Stomach smooth muscle (tissue), 2 donors: ENCODE results near the gene CACNA2D1.

ENCODE experiments used
- H3K27ac ChIP-seq: one replicate; pipeline ENCODE4 v1.7.0; 2013; ENCODE audit warnings: mild to moderate bottlenecking, low read length, inconsistent platforms
- H3K27me3 ChIP-seq, 2 donors: one replicate each; pipeline ENCODE4 v1.7.0; 2013; ENCODE audit warnings: low read length in 2 of 2; ENCODE audit not compliant: insufficient read depth in 2 of 2, control insufficient read depth in 1 of 2
- H3K36me3 ChIP-seq, 2 donors: one replicate each; pipeline ENCODE4 v1.7.0; 2013; ENCODE audit warnings: low read length in 2 of 2; ENCODE audit not compliant: control insufficient read depth in 2 of 2, insufficient read depth in 2 of 2
- H3K4me1 ChIP-seq: one replicate; pipeline ENCODE4 v1.7.0; 2013; ENCODE audit warnings: low read length; ENCODE audit not compliant: control insufficient read depth, insufficient read depth
- H3K4me3 ChIP-seq, 2 donors: one replicate each; pipeline ENCODE4 v1.7.0; 2013; ENCODE audit warnings: low read length in 2 of 2
- H3K9ac ChIP-seq, 2 donors: one replicate each; pipeline ENCODE4 v1.7.0; 2013; ENCODE audit warnings: low read length in 2 of 2, mild to moderate bottlenecking in 1 of 2
- H3K9me3 ChIP-seq, 2 donors: one replicate each; pipeline ENCODE4 v1.7.0; 2013; ENCODE audit warnings: low read length in 2 of 2; ENCODE audit not compliant: control insufficient read depth in 2 of 2
- donor health status: healthy.
- donor health status: Pancreatic carcinoma.

Gene CACNA2D1

GRCh38 chr7:82087099-82087498 lies 356.5 kb downstream of the CACNA2D1 start:
- H3K9ac ChIP-seq: no peak overlapping the region
- no peaks in the 10 kb centered on the region for H3K36me3 ChIP-seq
- H3K27me3 ChIP-seq: no peaks in the 10 kb centered on the region
- no peaks in the 10 kb centered on the region for H3K4me1 ChIP-seq
- H3K4me3 ChIP-seq: no peak overlapping the region
- H3K9me3 ChIP-seq: no peaks in the 10 kb centered on the region
- no peak overlapping the region for H3K27ac ChIP-seq

- Histone ChIP-seq H3K9ac (no peak overlapping the region), H3K27ac (no peak overlapping the region), H3K4me1 (no peaks in the 10 kb centered on the region), H3K36me3 (no peaks in the 10 kb centered on the region), H3K4me3 (no peak overlapping the region), H3K27me3 (no peaks in the 10 kb centered on the region), H3K9me3 (no peaks in the 10 kb centered on the region)
Measured at GRCh38 chr7:82085116-82085515, 358.5 kb downstream of the CACNA2D1 start.

DNA sequence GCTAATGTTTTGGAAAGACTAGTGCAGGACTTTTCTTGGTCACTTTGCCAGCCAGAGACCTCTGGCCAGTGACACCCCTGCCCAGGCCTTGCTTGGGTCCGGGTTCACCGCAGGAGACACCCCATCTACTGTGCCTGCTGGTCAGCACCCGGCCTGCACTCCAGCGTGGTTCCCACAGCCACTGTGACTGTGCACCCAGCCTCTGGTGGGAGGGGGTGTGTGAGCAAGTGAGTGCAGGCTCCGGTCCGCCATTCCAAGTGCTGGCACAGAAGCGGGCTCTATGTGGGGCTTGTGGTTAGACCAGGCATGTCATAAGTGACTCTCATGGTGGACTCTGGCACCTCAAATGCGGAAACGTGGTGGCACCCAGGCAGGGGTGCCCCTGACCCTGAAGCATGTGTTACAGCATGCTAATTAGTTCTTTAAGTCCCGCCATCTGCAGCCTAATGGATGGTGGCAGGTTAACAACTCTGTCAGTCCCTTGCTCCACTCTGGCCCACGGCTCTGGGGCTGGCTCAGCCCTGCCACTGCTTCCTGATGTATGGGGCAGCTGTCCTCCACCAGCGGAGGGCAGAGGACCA lies 361.8 kb downstream of the CACNA2D1 start:
- H3K9ac ChIP-seq: no peak overlapping the region
- H3K36me3 ChIP-seq: no peaks in the 10 kb centered on the region
- no peaks in the 10 kb centered on the region for H3K9me3 ChIP-seq
- H3K4me1 ChIP-seq: no peaks in the 10 kb centered on the region
- no peak overlapping the region for H3K27ac ChIP-seq
- no peaks in the 10 kb centered on the region for H3K27me3 ChIP-seq
- no peak overlapping the region for H3K4me3 ChIP-seq

- no peaks in the 10 kb centered on the region for H3K27me3 ChIP-seq
- no peaks in the 10 kb centered on the region for H3K9me3 ChIP-seq
- H3K4me3 ChIP-seq: no peak overlapping the region
- no peak overlapping the region for H3K9ac ChIP-seq
- no peak overlapping the region for H3K27ac ChIP-seq
- H3K4me1 ChIP-seq: no peaks in the 10 kb centered on the region
- H3K36me3 ChIP-seq: no peaks in the 10 kb centered on the region
Measured at GRCh38 chr7:82080254-82080927, 363.2 kb downstream of the CACNA2D1 start.

DNA sequence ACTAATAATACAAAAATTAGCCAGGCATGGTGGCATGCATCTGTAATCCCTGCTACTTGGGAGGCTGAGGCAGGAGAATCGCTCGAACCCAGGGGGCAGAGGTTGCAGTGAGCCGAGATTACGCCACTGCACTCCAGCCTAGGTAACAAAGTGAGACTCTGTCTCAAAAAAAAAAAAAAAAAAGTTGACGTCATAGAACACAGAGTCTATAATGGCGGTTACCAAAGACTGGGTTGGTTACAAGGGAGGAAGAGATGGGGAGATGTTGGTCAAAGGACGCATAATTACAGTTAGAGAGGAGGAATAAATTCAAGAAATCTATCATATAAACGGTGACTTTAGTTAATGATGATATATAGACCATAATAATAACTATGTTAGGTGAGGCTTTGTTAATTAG lies 364.1 kb downstream of the CACNA2D1 start:
- no peak overlapping the region for H3K4me3 ChIP-seq
- H3K9me3 ChIP-seq: no peaks in the 10 kb centered on the region
- H3K27ac ChIP-seq: no peak overlapping the region
- H3K9ac ChIP-seq: no peak overlapping the region
- H3K27me3 ChIP-seq: no peaks in the 10 kb centered on the region
- no peaks in the 10 kb centered on the region for H3K4me1 ChIP-seq
- no peaks in the 10 kb centered on the region for H3K36me3 ChIP-seq

GRCh38 chr7:82078807-82079206 lies 364.8 kb downstream of the CACNA2D1 start:
- Histone ChIP-seq H3K9me3 (no peaks in the 10 kb centered on the region), H3K27me3 (no peaks in the 10 kb centered on the region), H3K9ac (no peak overlapping the region)

DNA sequence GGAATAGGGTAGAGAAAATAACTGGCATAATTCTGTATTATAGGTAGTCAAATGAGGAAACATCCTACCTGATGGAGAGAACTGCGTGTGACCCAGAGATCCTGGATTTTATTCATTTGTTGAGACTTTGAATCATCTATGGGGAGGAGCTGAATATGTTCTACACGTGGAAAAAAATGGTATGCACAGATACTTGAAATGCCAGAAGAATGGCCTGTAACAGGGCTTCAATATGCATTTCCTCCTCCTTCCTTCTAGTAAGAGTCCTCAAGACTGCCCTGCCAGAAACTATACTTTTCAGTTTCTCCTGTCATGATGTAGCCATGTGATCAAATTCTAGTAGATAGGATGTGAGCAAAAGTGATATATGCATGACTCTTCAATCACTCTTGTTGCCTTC lies 372.1 kb downstream of the CACNA2D1 start:
- no peaks in the 10 kb centered on the region for H3K9me3 ChIP-seq
- H3K4me1 ChIP-seq: no peaks in the 10 kb centered on the region
- H3K27ac ChIP-seq: no peak overlapping the region
- no peak overlapping the region for H3K4me3 ChIP-seq
- no peaks in the 10 kb centered on the region for H3K36me3 ChIP-seq
- H3K27me3 ChIP-seq: no peaks in the 10 kb centered on the region
- H3K9ac ChIP-seq: no peak overlapping the region

More at GRCh38 chr7:82078807-82079206, 364.8 kb downstream of the CACNA2D1 start:
- Histone ChIP-seq H3K4me3 (no peak overlapping the region), H3K27ac (no peak overlapping the region), H3K36me3 (no peaks in the 10 kb centered on the region), H3K4me1 (no peaks in the 10 kb centered on the region)

GRCh38 chr7:82067628-82068264 lies 375.8 kb downstream of the CACNA2D1 start:
- no peaks in the 10 kb centered on the region for H3K9me3 ChIP-seq
- H3K4me3 ChIP-seq: no peak overlapping the region
- H3K27ac ChIP-seq: no peak overlapping the region
- no peaks in the 10 kb centered on the region for H3K27me3 ChIP-seq
- no peak overlapping the region for H3K9ac ChIP-seq
- H3K4me1 ChIP-seq: no peaks in the 10 kb centered on the region
- H3K36me3 ChIP-seq: peaks cover 0 to 3% of the 10 kb centered on the region in 2 donors

GRCh38 chr7:82057476-82057875 lies 386.1 kb downstream of the CACNA2D1 start:
- H3K4me1 ChIP-seq: no peaks in the 10 kb centered on the region
- H3K4me3 ChIP-seq: no peak overlapping the region
- no peaks in the 10 kb centered on the region for H3K9me3 ChIP-seq
- H3K36me3 ChIP-seq: peaks cover 0 to 2% of the 10 kb centered on the region in 2 donors
- no peaks in the 10 kb centered on the region for H3K27me3 ChIP-seq
- H3K27ac ChIP-seq: no peak overlapping the region
- no peak overlapping the region for H3K9ac ChIP-seq

GRCh38 chr7:82056282-82056681 lies 387.3 kb downstream of the CACNA2D1 start:
- Histone ChIP-seq H3K4me3 (no peak overlapping the region), H3K9ac (no peak overlapping the region), H3K36me3 (peaks cover 0 to 2% of the 10 kb centered on the region in 2 donors), H3K27me3 (no peaks in the 10 kb centered on the region), H3K4me1 (no peaks in the 10 kb centered on the region), H3K9me3 (no peaks in the 10 kb centered on the region), H3K27ac (no peak overlapping the region)

DNA sequence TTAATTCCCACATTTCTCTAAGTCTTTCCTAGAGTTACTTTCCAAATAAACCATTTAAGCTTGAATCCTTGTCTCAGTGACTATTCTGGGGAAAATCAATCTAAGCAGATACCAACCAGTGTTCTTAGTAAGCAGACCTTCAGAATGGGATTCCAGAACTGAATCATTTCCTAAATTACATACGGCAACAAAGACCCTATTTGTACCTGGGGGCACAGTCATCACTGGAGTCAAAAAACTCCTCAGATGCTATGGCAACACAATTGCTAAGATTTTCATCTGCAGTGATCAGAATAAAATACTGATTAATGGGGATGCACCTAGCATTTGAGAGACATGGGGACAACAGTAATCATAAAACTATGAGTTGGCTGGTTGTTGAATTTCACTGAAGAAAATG lies 389.0 kb downstream of the CACNA2D1 start:
- H3K9ac ChIP-seq: no peak overlapping the region

More for the DNA sequence above, 389.0 kb downstream of the CACNA2D1 start:
- H3K9me3 ChIP-seq: no peaks in the 10 kb centered on the region
- peaks cover 0 to 2% of the 10 kb centered on the region in 2 donors for H3K36me3 ChIP-seq
- no peak overlapping the region for H3K4me3 ChIP-seq
- H3K27ac ChIP-seq: no peak overlapping the region
- H3K4me1 ChIP-seq: peaks cover 5% of the 10 kb centered on the region
- H3K27me3 ChIP-seq: no peaks in the 10 kb centered on the region
